Raji (cell line): ENCODE measurements around the gene PTGR1.

Source experiments
- POLR2A ChIP-seq: IDR thresholded peaks from 2 replicates; pipeline ENCODE4 v1.6.1; 2011; ENCODE audit warnings: low read depth, low read length, control low read depth; ENCODE audit not compliant: insufficient read depth

The PTGR1 gene

DNA sequence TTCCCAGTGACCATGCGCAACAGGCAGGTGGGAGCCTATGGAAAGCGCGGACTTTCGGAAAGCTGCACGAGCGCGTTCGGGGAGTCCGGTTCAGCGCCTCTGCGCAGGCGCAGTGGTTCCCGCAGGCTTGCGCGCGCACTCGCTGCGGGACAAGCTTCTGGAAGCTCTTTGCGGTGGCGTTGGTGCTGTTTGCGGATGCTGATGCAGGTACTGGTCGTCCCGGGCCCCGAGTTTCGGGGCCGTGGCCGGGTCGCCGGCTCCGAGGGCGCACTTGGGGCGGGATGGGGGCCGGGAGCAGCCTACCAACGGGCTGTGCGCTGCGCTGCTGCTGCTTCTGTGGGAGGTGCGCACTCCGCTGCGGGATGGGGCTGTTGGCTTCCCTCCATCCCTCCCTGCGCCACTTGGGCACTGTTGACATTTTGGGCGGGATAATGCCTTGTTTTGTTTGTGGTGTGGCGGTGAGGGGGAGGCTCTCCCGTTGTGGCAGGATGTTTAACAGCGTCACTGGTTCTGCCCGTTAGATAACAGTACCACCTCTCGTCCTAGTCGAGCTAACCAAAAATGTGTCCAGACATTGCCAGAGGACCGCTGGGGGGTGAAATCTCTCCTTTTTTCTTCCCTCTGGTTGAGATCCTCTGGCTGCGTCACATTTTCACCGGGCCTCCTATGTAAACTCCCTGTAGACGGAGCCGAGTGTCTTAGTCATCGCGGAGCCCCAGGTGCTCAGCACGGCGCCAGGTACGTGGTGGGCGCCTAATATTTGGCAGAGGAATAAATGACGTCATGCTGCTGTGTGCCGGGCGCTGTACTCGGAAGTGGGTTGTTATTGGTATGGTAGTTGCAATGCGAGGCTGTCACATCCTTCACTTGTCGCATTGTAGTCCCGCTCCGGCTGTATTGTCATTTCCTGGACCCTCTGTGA, 74.1 kb downstream of the PTGR1 start, which contains the start of gene ZNF483:
ZNF483 (plus strand) TSS at position 124 of the 922 bp plus-strand sequence. CDS start 2,217 bp downstream, outside the sequence.
- TF ChIP-seq POLR2A = no peak

DNA sequence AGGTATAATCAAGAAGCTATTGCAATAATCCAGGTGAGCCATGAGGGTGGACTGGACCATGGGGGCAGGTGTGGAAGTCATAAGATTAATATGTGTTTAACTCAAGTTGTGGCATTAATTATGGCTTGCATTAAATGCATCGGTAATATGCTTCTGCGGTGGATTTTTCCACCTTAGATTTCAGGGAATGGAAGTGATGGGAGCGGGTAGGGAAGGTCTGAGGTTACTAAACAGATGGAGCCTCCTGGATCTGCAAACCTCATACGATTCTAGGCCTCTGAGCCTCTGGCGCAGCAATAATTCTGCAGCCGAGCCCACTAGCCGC, 74.8 kb downstream of the PTGR1 start:
- no peak for TF ChIP-seq POLR2A

DNA sequence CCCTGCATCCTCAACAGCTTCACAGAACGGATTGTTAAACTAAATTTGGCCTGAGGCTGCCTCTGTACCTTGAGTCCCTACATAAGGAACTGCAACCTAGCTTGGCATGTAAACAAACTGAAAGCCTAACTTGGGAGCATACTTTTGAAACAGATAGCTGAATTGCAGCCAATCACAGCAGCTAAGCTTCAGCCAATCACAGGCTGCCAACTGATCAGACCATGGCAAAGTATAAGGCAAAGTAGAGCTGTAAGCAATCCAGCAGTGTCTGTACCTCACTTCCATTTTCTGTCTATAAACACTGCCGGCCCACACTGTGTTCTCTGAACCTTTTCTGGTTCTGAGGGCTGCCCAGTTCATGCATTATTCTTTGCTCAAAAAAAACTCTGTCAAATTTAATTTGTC, 83.4 kb downstream of the PTGR1 start:
- 0 out of 2 replicates have a peak, but pooled peaks have one; percentile 15 for TF ChIP-seq POLR2A

DNA sequence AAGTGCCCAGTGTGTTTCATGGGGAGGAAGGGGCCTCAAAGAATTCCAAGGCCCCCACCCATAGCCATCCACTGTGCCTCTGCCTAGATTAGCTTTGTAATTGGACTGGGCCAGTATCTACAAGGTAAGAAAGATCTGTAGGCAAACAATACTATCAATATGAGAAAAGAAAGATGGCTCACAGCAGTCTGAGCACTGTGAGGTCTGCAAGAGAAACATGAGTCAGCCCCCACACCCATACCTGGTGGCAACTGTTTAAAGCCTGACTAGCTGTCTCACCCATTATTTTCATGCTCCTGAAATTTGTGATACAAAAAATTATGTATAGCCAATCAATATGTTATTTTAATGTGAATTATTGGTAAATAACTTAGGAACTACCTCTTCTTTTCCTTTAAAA, 84.5 kb downstream of the PTGR1 start:
- TF ChIP-seq POLR2A = no peak
